H1 (cell line): ENCODE data around the gene ARNT2. TPM values are rescaled to one million over a fixed set of nuclear protein-coding genes. Genes with fewer than 3 reads are reported as not detected.

ENCODE experiments used
- CTCF ChIA-PET: fragments of 300-600 bp; sonication (Branson Sonifier 250); formaldehyde crosslinking; loops from one replicate; lab custom pipeline; 2021; ENCODE audit not compliant: partially characterized antibody; lab: Charles Lee
- POLR2A ChIA-PET: fragments of 300-600 bp; sonication (Branson Sonifier 250); formaldehyde crosslinking; loops from one replicate; lab custom pipeline; 2021; ENCODE audit warnings: inconsistent platforms; ENCODE audit not compliant: partially characterized antibody; lab: Charles Lee
- DNase-seq, 2 experiments: peaks; one replicate each; pipeline versions ENCODE4 v3.0.0 to v3.0.0-alpha.2; 2010 to 2022; ENCODE audit warnings: low spot score in 2 of 2, low read depth in 1 of 2, mixed read lengths in 1 of 2
- FAIRE-seq: peaks from 2 replicates; lab custom pipeline; 2011; peaks lifted over from hg19 to GRCh38; lab: Jason Lieb, UNC
- H2AFZ ChIP-seq: 2 replicates; pipeline ENCODE4 v1.8.1; 2012; ENCODE audit warnings: low read length, inconsistent platforms
- H2AK5ac ChIP-seq: 2 replicates; pipeline ENCODE4 v1.6.1; 2013; ENCODE audit warnings: low read depth, low read length
- H2BK120ac ChIP-seq: replicated peaks from 2 replicates; pipeline ENCODE3; 2013; ENCODE audit warnings: low read depth, low read length, inconsistent platforms
- H2BK12ac ChIP-seq: 2 replicates; pipeline ENCODE4 v1.6.1; 2013; ENCODE audit warnings: low read depth, low read length
- H2BK15ac ChIP-seq: 2 replicates; pipeline ENCODE4 v1.6.1; 2013; ENCODE audit warnings: low read length
- H2BK20ac ChIP-seq: 2 replicates; pipeline ENCODE4 v1.6.1; 2013; ENCODE audit warnings: low read length
- H2BK5ac ChIP-seq: 2 replicates; pipeline ENCODE4 v1.6.1; 2013; ENCODE audit warnings: low read depth, low read length
- H3K14ac ChIP-seq: 2 replicates; pipeline ENCODE4 v1.6.1; 2013; ENCODE audit warnings: inconsistent platforms; ENCODE audit not compliant: insufficient read length
- H3K18ac ChIP-seq: 2 replicates; pipeline ENCODE4 v1.6.1; 2013; ENCODE audit warnings: low read length; ENCODE audit errors: extremely low read depth
- H3K23ac ChIP-seq: 2 replicates; pipeline ENCODE4 v1.6.1; 2013; ENCODE audit warnings: inconsistent platforms; ENCODE audit not compliant: insufficient read length
- H3K23me2 ChIP-seq: 2 replicates; pipeline ENCODE4 v1.6.1; 2013; ENCODE audit warnings: low read depth, low read length
- H3K27ac ChIP-seq: 2 replicates; pipeline ENCODE4 v1.6.1; 2011; ENCODE audit warnings: low read depth, low read length, inconsistent platforms
- H3K27me3 ChIP-seq, 4 experiments: replicated peaks in 1 of 4; 1 replicate in 1 of 4; 2 replicates in 3 of 4; pipeline versions ENCODE4 v1.6.1 to v1.8.1; 2011 to 2013; ENCODE audit warnings: low read length in 3 of 4, mild to moderate bottlenecking in 3 of 4, inconsistent platforms in 2 of 4, mixed read lengths in 2 of 4, moderate library complexity in 1 of 4; ENCODE audit not compliant: control insufficient read depth in 3 of 4, insufficient read depth in 3 of 4; ENCODE audit errors: extremely low read depth in 1 of 4
- H3K36me3 ChIP-seq, 4 experiments: 2 replicates each; pipeline versions ENCODE4 v1.6.1 to v1.8.1; 2011 to 2013; ENCODE audit warnings: mild to moderate bottlenecking in 4 of 4, low read length in 3 of 4, moderate library complexity in 2 of 4, control low read depth in 1 of 4, inconsistent platforms in 1 of 4; ENCODE audit not compliant: insufficient read depth in 4 of 4, control insufficient read depth in 2 of 4
- H3K4ac ChIP-seq: replicated peaks from 2 replicates; pipeline ENCODE3; 2013; ENCODE audit warnings: low read length, low read depth, mixed read lengths, inconsistent platforms; ENCODE audit not compliant: insufficient read length
- H3K4me1 ChIP-seq, 4 experiments: replicated peaks in 1 of 4; 1 replicate in 1 of 4; 2 replicates in 3 of 4; pipeline versions ENCODE4 v1.6.1 to v1.8.1; 2011 to 2013; ENCODE audit warnings: low read length in 3 of 4, inconsistent platforms in 2 of 4, mixed read lengths in 1 of 4; ENCODE audit not compliant: insufficient read depth in 4 of 4, control insufficient read depth in 3 of 4
- H3K4me2 ChIP-seq, 2 experiments: 2 replicates each; pipeline versions ENCODE4 v1.6.1 to v1.8.1; 2011 to 2013; ENCODE audit warnings: low read depth in 2 of 2, low read length in 2 of 2, control low read depth in 1 of 2, inconsistent platforms in 1 of 2, mild to moderate bottlenecking in 1 of 2; ENCODE audit not compliant: insufficient read depth in 1 of 2
- H3K4me3 ChIP-seq, 4 experiments: fragments of 200-600, 300-600 bp in 1 of 4; sonication (generic), shearing (Covaris generic), sonication (Bioruptor Twin) in 1 of 4; 2 replicates each; pipeline versions ENCODE4 v1.5.1 to v1.8.1; 2011 to 2016; ENCODE audit warnings: low read length in 4 of 4, low read depth in 3 of 4, control low read depth in 2 of 4, inconsistent platforms in 2 of 4, mild to moderate bottlenecking in 2 of 4, mixed read lengths in 1 of 4, moderate library complexity in 1 of 4; ENCODE audit not compliant: insufficient read depth in 2 of 4; ENCODE audit errors: extremely low read depth in 1 of 4
- H3K56ac ChIP-seq: replicated peaks from 2 replicates; pipeline ENCODE3; 2013; ENCODE audit warnings: low read depth, mild to moderate bottlenecking, mixed read lengths, low read length, inconsistent platforms; ENCODE audit not compliant: insufficient read length
- H3K79me1 ChIP-seq: 2 replicates; pipeline ENCODE4 v1.6.1; 2013; ENCODE audit warnings: low read depth, low read length, control low read depth
- H3K79me2 ChIP-seq, 2 experiments: 2 replicates each; pipeline versions ENCODE4 v1.6.1 to v1.8.1; 2012 to 2013; ENCODE audit warnings: low read length in 2 of 2, mild to moderate bottlenecking in 2 of 2, inconsistent platforms in 1 of 2; ENCODE audit not compliant: insufficient read depth in 2 of 2, control insufficient read depth in 1 of 2
- H3K9ac ChIP-seq, 4 experiments: replicated peaks in 1 of 4; 1 replicate in 1 of 4; 2 replicates in 3 of 4; pipeline versions ENCODE4 v1.6.1 to v1.8.1; 2011 to 2013; ENCODE audit warnings: low read depth in 3 of 4, low read length in 3 of 4, control low read depth in 2 of 4, mild to moderate bottlenecking in 2 of 4, moderate library complexity in 2 of 4, inconsistent platforms in 1 of 4; ENCODE audit errors: extremely low read depth in 1 of 4
- H3K9me3 ChIP-seq, 2 experiments: 2 replicates each; pipeline versions ENCODE4 v1.6.1 to v1.8.1; 2012 to 2013; ENCODE audit warnings: mild to moderate bottlenecking in 2 of 2, moderate library complexity in 2 of 2, control low read depth in 1 of 2, inconsistent platforms in 1 of 2, low read depth in 1 of 2, low read length in 1 of 2, mixed read lengths in 1 of 2; ENCODE audit not compliant: insufficient read depth in 2 of 2
- H4K20me1 ChIP-seq, 2 experiments: replicated peaks in 1 of 2; 2 replicates each; pipeline versions ENCODE3 to v1.8.1; 2011 to 2013; ENCODE audit warnings: inconsistent platforms in 2 of 2, low read length in 2 of 2, mild to moderate bottlenecking in 1 of 2; ENCODE audit not compliant: insufficient read depth in 2 of 2, control insufficient read depth in 1 of 2
- H4K5ac ChIP-seq: 2 replicates; pipeline ENCODE4 v1.6.1; 2013; ENCODE audit warnings: low read length, low read depth, mixed read lengths, inconsistent platforms; ENCODE audit not compliant: insufficient read length
- H4K8ac ChIP-seq: 2 replicates; pipeline ENCODE4 v1.8.0; 2013; ENCODE audit warnings: mild to moderate bottlenecking, moderate library complexity, low read length, inconsistent platforms; ENCODE audit not compliant: insufficient read depth; ENCODE audit errors: extremely low read depth
- H4K91ac ChIP-seq: replicated peaks from 2 replicates; pipeline ENCODE3; 2013; ENCODE audit warnings: low read length, mixed read lengths, inconsistent platforms; ENCODE audit not compliant: insufficient read length
- CTCF ChIP-seq, 3 experiments: IDR thresholded peaks; 1 replicate in 2 of 3; 2 replicates in 1 of 3; pipeline versions ENCODE4 v1.5.1 to v1.6.1; 2011; ENCODE audit warnings: low read length in 3 of 3, mild to moderate bottlenecking in 3 of 3, inconsistent platforms in 2 of 3, low read depth in 1 of 3, moderate library complexity in 1 of 3; ENCODE audit not compliant: insufficient read depth in 1 of 3; ENCODE audit errors: control extremely low read depth in 1 of 3
- HDAC6 ChIP-seq: IDR thresholded peaks from one replicate; pipeline ENCODE4 v1.7.1; 2012; ENCODE audit warnings: low read depth, mild to moderate bottlenecking, inconsistent platforms, low read length, moderate library complexity
- KDM5A ChIP-seq: fragments of 200-600 bp; IDR thresholded peaks from 2 replicates; pipeline ENCODE4 v1.7.1; 2012; ENCODE audit warnings: mild to moderate bottlenecking, low read length, inconsistent platforms, mixed read lengths
- POLR2A ChIP-seq, 2 experiments: IDR thresholded peaks; 1 replicate in 1 of 2; 2 replicates in 1 of 2; pipeline ENCODE4 v1.6.1; 2011; ENCODE audit warnings: low read depth in 2 of 2, low read length in 2 of 2, mild to moderate bottlenecking in 2 of 2; ENCODE audit errors: control extremely low read depth in 1 of 2
- SP2 ChIP-seq: IDR thresholded peaks from 2 replicates; pipeline ENCODE4 v1.6.1; 2012; ENCODE audit warnings: mild to moderate bottlenecking, low read length, inconsistent platforms
- WGBS, 2 experiments: shearing (Covaris generic) in 1 of 2; methylation state at CpG; one replicate each; pipeline versions ENCODE4 v1.1.6 to v1.1.7; 2013 to 2015; ENCODE audit warnings: low lambda C conversion rate in 2 of 2, mixed read lengths in 2 of 2, inconsistent platforms in 1 of 2, low coverage in 1 of 2, missing lambda C conversion rate in 1 of 2; ENCODE audit not compliant: insufficient replicate concordance in 2 of 2, insufficient coverage in 1 of 2, insufficient read length in 1 of 2; ENCODE audit errors: extremely low coverage in 1 of 2, missing lambda C conversion rate in 1 of 2; 5-methylcytosine and 5-hydroxymethylcytosine counted together
- polyA plus RNA-seq, 7 experiments: library from polyadenylated mRNA; depleted of rRNA in 3 of 7; stranded (reverse) in 5 of 7; unstranded in 2 of 7; fragments of >200 nt in 5 of 7; fragments of 200-250 nt in 2 of 7; gene quantifications; 1 replicate in 5 of 7; 2 replicates in 1 of 7; 4 replicates in 1 of 7; pipeline versions ENCODE4 v1.2.1 to v1.2.3, GENCODE V29; 2011 to 2013; ENCODE audit warnings: missing spikeins in 2 of 7, mixed read lengths in 2 of 7
- total RNA-seq: library from RNA; stranded (reverse); fragmentation: NEBNext Ultra II Directional; extraction: Animal tissue kit (Norgen Biotek cat#: 25700); gene quantifications from 2 replicates; pipeline ENCODE4 v1.2.1, GENCODE V29; 2021

The ARNT2 gene
- total and polyA plus RNA-seq, 2 of the 8 experiments (the other 6 are each of a cell fraction or from before 2014, with no cell fraction given) = 9.5 to 14.6 TPM

GRCh38 chr15:80507638-80508316, 103.6 kb downstream of the ARNT2 start:
- H4K8ac ChIP-seq = no peak overlapping the region
- H3K18ac ChIP-seq = no peak overlapping the region
- DNase-seq = peak in 1 of 2 experiments; percentile 30
- no peak overlapping the region for H2BK15ac ChIP-seq
- no peak overlapping the region for H4K91ac ChIP-seq
- H3K27ac ChIP-seq = no peak overlapping the region
- H2AK5ac ChIP-seq = no peak overlapping the region
- H3K9ac ChIP-seq = no peak overlapping the region
- H3K36me3 ChIP-seq = 0 out of 8 replicates have a peak, but pooled peaks cover 0 to 3% (median 0%) of the 10 kb centered on the region in 4 experiments
- no peak for TF ChIP-seq POLR2A (IDR thresholded peaks at IDR 0.05; ENCODE audit: control extremely low read depth in 1 of 2, low read depth in 2 of 2, low read length in 2 of 2)
- no peak for TF ChIP-seq SP2
- no peak for TF ChIP-seq HDAC6
- TF ChIP-seq CTCF (IDR thresholded peaks at IDR 0.05; ENCODE audit: control extremely low read depth in 1 of 3, insufficient read depth in 1 of 3, low read depth in 1 of 3, low read length in 3 of 3) = no peak
- TF ChIP-seq KDM5A = no peak
- H2AFZ ChIP-seq = no peak overlapping the region
- WGBS, 2 experiments = 90% methylated on average over 18 of the region's 18 CpGs; no CpG with 5 or more reads in 1 of the 2 experiments
- no peak overlapping the region for H2BK120ac ChIP-seq
- no peak overlapping the region for H3K4me2 ChIP-seq
- peaks cover 1% of the 10 kb centered on the region; the same call in 1 of the 2 replicates for H3K23me2 ChIP-seq
- no peak overlapping the region for H3K56ac ChIP-seq
- no peak overlapping the region for H2BK5ac ChIP-seq
- ChIA-PET CTCF (no interaction called here), POLR2A (no interaction called here)
- FAIRE-seq = no peak
- H3K4me1 ChIP-seq = no peaks in the 10 kb centered on the region; a peak in 1 of 7 replicates
- H3K79me1 ChIP-seq = no peaks in the 10 kb centered on the region
- no peak overlapping the region for H4K5ac ChIP-seq
- no peak overlapping the region for H3K4ac ChIP-seq
- no peaks in the 10 kb centered on the region for H3K79me2 ChIP-seq
- H3K27me3 ChIP-seq = no peaks in the 10 kb centered on the region
- H4K20me1 ChIP-seq = peaks cover 0 to 1% of the 10 kb centered on the region in 2 experiments
- no peak overlapping the region for H2BK20ac ChIP-seq
- H3K9me3 ChIP-seq = no peaks in the 10 kb centered on the region
- H3K4me3 ChIP-seq = no peak overlapping the region
- H3K23ac ChIP-seq = no peak overlapping the region
- no peak overlapping the region for H2BK12ac ChIP-seq
- H3K14ac ChIP-seq = no peak overlapping the region
